ENCODE measurements around the gene ARHGEF11.

ARHGEF11 gene

DNA sequence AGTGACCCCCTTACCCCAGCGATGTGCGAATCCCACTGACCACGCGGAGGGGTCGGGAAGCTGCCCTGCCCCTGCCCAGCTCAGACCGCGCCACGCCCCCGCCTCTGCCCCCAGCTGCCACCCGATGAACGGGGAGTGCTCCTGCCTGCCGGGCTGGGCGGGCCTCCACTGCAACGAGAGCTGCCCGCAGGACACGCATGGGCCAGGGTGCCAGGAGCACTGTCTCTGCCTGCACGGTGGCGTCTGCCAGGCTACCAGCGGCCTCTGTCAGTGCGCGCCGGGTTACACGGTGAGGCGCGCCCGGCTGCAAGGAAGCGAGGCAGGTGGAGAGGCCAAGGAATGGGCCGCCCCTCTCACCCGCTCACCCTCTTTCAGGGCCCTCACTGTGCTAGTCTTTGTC is 137.0 kb downstream of the ARHGEF11 start:
- DNase-seq = no peak

GRCh38 chr1:156906206-156906906 is 139.2 kb downstream of the ARHGEF11 start:
- no peak for DNase-seq

- no peak for DNase-seq
Observed at GRCh38 chr1:156905651-156906050, 139.9 kb downstream of the ARHGEF11 start.

DNA sequence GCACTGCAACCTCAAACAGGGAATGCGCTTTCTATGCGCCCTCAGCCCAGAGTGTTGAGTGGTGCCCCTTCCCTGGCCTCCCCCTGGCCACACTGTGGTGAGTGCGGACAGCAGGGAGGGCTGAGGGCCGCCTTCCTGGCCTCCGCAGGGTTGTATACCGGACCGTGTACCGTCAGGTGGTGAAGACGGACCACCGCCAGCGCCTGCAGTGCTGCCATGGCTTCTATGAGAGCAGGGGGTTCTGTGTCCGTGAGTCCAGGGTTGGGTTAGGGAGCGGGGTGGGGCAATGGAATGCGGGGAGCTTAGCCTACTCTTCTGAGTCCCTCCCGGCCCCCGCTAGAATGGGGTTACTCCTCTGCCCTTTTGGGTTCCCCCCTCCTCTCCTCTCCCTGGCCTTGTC is 140.4 kb downstream of the ARHGEF11 start:
- no peak for DNase-seq

DNA sequence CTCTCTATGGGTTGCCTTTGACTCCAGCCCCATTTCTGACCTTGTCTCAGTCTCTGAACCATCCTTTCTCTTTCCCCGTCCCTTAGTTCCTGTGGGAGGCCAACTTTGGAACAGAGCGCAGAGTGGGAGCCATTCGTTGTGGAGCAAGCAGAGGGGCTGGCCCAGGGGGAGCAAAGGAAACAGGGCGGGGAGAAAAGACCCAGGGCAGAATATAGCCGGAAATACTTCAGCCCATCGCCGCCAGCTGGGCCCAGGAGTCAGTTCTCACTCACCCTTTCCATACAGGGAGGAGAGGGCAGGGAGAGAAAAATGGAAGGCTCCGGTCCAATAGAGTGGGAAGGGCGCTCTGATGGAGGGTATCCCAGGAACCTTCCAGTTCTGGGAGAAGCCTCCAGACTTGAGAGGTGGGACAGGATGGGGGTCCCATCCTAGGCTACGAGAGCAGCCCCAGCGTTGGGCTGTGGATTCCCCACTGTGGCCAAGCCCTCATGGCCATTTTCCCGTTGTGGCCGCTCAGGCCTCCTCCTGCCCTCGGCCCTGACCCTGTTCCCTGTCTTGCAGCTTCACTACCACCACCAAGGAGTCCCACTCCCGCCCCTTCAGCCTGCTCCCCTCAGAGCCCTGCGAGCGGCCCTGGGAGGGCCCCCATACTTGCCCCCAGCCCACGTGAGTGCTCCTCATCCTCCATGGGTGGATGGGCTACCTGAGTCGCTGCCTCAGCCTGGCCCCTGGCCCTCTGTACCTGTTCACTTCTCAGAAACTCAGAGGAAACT is 141.2 kb downstream of the ARHGEF11 start:
- no peak for DNase-seq

DNA sequence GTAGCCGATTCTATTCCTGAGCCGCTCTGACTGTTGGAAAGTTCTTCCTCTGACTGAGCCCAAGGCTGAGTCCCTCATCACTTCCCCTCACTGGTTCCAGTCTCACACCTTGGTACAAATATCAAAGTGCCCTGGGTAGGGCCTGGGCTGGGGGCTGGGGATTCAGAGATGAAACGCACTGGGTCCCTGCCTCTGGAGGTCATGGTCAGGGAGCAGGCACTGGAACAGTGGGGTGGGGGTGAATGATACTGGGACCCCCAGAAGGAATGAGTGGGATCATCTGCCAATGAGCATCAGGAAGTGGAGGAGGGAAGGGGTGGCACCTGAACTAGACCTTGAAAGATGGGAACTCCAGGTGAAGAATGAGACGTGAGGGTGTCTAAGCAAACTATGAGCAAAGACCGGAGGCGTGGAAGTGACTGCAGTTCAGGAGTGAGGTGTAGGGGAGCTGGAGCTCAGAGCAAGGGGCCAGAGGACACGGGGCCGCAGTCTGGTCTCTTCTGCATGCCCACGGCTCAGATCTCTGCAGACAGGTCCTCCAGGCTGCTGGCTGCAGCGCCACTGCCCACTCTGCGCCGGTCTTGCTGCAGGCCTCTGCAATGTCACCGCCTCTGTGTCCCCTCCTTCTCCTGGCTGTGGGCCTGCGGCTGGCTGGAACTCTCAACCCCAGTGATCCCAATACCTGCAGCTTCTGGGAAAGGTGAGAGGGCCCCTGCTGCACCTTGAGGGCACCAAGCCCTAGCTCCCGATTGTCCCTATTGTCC is 142.0 kb downstream of the ARHGEF11 start:
- no peak for DNase-seq

GRCh38 chr1:156901966-156902915 is 143.3 kb downstream of the ARHGEF11 start:
- DNase-seq = no peak

- DNase-seq = no peak
Observed at GRCh38 chr1:156901590-156901900, 144.0 kb downstream of the ARHGEF11 start.

DNA sequence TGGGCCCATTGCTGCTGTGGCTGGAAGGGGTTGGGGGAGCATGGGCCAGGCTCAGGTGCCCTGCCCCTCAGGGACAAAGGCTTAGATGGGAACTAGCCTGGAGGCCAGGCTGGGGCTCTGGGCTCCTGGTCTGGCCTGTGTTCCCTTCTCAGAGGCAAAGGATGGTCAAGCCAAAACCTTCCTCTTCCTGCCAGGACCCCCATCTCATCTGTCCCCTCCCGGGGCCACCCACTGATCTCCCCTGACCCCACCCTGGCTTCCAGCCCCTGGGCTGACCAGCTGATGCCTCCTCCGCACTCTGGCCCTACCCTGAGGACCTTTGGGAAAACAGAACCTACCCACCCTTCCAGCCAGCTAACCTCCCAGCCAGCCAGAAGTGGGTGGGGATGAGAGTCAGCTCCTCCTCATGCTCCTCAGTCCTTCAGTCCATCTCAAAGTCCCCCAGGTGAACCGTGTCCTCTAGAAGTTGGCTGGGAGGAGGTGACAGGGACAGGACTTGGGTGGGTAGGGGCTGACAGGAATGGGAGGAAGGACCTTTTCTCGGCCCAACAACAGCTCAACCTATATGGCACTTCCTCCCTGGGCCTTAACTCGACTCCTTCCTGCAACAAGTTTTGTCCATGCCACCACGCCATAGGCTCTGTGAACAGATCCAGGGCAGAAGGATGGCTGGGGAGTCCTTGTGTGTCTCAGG is 144.5 kb downstream of the ARHGEF11 start:
- DNase-seq = no peak

DNA sequence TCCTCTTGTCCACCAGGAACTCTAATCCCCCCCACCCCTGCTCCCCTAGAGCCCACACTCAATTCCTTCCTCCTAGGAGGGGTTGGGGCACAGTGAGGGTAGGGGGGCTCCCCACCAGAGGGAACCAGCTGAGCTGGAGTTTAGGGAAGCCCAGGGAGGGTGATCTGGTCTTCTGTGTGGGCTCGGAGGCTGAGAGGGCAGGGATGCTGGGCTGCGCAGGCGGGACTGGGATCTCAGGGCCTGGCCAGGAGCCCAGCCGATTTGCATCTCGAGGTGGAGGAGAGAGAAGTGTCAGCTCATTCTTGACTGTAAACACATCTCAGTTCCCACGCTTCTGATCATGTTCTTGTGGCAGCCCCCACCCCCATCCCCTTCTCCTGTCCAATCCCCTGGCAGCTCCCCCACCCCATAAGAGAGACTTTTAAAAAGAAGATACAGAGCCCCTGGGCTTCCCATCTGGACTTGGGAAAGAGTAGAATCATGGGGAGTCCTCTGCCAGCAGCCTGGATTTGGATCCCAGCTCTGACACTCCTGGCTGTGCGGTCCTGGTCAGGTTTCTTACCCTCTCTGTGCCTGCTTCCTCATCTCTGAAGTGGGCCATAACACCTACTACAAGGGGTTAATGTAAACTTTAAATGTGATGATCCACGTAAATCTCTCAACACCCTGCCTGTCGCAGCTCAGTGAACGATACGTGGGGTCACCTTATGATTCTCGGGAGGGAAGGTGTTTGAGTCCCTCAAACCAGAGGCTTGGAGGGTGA is 145.4 kb downstream of the ARHGEF11 start:
- no peak for DNase-seq

DNA sequence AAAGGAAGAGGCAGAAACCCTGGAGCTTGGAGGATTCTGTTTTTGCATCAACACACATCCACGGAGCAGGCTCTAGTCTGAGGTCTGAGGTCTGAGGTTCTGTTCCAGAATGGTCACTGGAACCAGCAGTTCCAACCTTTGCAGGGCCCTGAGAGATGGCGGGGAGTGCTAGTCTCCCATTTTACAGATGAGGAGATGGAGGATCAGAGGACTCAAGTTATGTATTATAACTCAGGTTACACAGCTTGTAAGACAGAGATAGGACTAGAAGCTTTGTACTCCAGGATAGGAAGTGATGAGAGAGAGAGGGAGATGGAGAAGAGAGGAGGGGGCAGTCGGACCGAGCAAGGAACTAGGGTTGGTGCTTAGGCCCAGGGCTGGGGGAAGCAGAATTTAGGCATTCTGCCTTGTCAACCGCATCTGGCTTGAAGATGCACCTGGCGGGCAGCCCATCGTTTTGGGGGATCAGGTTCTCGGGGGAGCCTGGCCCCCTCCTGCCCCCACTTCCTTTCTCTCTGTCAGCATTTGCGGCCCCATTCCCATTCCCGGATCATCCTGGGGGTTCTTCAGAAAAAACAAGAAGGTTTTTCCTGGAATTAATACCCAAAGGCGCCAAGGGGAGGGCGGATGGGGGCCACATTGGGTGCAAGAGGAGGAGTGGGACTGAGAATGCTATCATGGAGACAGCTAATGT is 146.4 kb downstream of the ARHGEF11 start:
- DNase-seq = no peak

- no peak for DNase-seq
Observed at GRCh38 chr1:156898161-156898566, 147.4 kb downstream of the ARHGEF11 start.

- DNase-seq = no peak
Observed at GRCh38 chr1:156897078-156897825, 148.3 kb downstream of the ARHGEF11 start.

- no peak for DNase-seq
Observed at GRCh38 chr1:156896490-156897033, 149.0 kb downstream of the ARHGEF11 start.

DNA sequence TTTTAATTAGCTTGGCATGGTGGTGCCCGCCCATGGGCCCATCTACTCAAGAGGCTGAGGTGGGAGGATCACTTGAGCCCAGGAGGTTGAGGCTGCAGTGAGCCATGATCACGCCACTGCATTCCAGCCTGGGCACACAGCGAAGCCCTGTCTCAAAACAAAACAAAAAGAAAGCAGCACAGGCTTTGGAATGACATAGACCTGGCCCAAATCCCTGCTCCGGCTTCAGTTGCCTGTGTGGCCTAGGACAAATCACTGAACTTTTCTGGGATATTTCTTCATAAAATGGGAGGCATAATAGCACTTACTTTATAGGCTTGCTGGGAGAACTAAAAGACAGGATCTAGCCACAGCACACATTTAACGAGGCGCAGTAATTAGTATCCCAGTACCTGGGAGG is 149.6 kb downstream of the ARHGEF11 start:
- no peak for DNase-seq

- DNase-seq = no peak
Observed at GRCh38 chr1:156895455-156895812, 150.1 kb downstream of the ARHGEF11 start.

- no peak for DNase-seq
Observed at GRCh38 chr1:156894711-156895454, 150.7 kb downstream of the ARHGEF11 start.

DNA sequence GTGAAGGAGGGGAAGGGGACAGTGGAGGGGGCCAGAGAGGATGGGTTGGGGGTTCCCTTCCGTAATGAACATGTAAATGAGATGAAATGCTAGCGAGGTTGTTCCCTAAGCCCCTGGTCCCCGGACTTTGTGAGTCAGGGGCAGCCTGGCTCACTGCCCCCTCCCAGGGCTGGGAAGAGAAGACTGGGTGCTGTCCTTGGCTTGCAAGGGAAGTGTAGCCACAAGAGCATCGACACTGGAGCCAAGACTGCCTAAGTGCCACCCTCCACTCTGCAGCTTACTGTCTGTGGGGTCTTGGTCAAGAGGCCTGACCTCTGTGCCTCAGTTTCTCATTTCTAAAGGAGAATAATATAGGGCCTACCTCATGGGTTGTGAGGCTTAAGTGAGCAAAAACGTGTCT is 151.5 kb downstream of the ARHGEF11 start:
- no peak for DNase-seq

Measured in NCI-H774 (cell line).